HTERT RPE-1 (cell line): ENCODE measurements around the gene PLEKHM2.
"Not testable (repeated sequence)": the region's sequence is repeated elsewhere in the genome, so short reads cannot be mapped to it uniquely, and the experiment has no call there.

Experiments
- in situ Hi-C: fragments of 300-500 bp; cut with MboI; formaldehyde crosslinking; loops from 4 replicates; pipeline ENCODE4 v1.14.3; 2020; ENCODE audit warnings: low sequenced_read_pairs

The PLEKHM2 gene, protein sequence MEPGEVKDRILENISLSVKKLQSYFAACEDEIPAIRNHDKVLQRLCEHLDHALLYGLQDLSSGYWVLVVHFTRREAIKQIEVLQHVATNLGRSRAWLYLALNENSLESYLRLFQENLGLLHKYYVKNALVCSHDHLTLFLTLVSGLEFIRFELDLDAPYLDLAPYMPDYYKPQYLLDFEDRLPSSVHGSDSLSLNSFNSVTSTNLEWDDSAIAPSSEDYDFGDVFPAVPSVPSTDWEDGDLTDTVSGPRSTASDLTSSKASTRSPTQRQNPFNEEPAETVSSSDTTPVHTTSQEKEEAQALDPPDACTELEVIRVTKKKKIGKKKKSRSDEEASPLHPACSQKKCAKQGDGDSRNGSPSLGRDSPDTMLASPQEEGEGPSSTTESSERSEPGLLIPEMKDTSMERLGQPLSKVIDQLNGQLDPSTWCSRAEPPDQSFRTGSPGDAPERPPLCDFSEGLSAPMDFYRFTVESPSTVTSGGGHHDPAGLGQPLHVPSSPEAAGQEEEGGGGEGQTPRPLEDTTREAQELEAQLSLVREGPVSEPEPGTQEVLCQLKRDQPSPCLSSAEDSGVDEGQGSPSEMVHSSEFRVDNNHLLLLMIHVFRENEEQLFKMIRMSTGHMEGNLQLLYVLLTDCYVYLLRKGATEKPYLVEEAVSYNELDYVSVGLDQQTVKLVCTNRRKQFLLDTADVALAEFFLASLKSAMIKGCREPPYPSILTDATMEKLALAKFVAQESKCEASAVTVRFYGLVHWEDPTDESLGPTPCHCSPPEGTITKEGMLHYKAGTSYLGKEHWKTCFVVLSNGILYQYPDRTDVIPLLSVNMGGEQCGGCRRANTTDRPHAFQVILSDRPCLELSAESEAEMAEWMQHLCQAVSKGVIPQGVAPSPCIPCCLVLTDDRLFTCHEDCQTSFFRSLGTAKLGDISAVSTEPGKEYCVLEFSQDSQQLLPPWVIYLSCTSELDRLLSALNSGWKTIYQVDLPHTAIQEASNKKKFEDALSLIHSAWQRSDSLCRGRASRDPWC

DNA sequence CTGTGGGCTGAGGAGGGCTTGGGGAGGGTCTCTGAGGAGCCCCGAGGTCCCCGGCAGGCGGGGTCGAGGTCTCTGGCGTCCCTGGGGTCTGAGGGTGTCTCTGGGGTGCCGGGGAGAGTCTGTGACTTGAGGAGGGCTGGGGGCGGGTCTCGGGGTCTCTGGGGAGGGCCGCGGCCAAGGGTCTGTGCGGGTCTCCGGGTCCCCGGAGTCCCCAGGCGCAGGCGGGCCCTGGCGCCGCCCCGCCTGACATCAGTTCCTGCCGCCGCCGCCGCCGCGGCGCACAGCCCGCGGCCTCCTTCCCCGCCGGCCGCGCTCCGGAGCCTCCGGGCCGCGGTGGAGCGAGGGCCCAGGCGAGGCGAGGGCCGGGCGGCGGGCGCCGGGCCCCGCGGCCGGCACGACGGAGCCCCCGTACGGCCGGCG is at the start of gene PLEKHM2:
TSS of gene PLEKHM2 (plus strand) at position 279 of the 420 bp plus-strand sequence. CDS start 239 bp downstream, outside the sequence.
- in situ Hi-C loops, result no loop called here

DNA sequence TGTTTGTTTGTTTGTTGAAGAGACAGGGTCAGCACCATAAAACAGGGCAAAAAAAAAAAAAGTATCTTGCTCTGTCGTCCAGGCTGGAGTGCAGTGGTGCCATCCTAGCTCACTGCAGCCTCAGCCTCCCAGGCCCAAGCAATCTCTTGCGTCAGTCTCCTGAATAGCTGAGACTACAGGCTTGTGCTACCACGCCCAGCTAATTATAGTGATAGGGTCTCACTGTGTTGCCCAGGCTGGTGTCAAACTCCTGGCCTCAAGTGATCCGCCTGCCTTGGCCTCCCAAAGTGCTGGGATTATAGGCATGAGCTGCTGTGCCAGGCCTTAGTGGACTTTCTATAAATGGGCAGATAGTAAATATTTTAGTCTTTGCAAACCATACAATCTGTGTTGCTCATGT is 47.7 kb upstream of the PLEKHM2 start:
- in situ Hi-C loops, result no loop called here

DNA sequence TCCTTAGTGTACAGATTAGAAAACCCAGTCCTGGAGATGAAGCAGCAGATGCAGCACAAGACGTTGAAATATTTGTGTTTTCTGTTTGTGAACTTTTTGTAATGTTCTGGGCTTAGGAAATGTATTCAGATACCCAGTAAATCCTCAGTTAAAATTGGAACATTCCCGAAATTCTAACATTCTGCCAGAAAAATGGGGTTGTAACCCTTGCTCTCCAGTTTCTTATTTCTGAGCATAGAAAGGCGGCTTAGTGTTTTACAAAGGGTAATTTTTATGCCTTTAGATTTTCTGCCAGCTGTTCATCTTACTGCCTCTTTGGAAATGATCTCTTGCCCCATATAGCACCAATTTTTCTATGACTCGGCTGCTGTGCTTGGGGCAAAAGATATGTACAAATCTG is 46.3 kb upstream of the PLEKHM2 start:
- in situ Hi-C loops, result no loop called here

DNA sequence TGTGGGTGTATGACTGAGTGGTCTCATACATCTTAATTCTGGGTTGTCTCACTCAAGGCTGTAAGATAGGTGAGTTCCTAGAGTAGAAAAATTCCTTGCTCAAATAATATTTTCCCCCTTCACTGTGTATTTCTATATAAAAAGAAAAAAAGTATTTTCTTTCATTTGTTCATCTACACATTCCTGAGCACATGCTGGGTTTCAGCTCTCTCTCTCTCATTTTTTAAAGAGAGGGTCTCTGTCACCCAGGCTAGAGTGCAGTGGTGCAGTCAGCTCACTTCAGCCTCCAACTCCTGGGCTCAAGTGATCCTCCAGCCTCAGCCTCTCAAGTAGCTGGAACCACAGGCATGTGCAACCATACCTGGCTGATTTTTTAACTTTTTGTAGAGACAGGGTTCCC is 44.9 kb upstream of the PLEKHM2 start:
- in situ Hi-C loops, result no loop called here

DNA sequence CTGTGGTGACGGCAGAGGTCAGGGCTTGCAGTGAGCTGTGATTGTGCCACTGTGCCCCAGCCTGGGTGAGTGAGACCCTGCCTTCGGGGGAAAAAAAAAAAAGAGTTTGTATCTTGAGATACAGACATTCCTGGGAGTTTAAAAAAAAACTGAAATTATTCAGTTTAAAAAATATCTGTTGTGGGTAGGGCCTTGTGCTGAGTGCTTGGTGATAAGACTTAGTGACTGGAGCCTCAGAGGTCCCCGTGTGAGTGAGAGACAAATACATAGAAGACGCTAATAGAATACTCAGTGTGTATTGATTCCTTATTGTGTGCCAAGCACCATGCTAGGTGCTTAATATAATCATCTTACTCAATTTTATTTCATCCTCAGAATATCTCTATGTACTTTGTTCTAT is 44.2 kb upstream of the PLEKHM2 start:
- in situ Hi-C loops, result no loop called here

DNA sequence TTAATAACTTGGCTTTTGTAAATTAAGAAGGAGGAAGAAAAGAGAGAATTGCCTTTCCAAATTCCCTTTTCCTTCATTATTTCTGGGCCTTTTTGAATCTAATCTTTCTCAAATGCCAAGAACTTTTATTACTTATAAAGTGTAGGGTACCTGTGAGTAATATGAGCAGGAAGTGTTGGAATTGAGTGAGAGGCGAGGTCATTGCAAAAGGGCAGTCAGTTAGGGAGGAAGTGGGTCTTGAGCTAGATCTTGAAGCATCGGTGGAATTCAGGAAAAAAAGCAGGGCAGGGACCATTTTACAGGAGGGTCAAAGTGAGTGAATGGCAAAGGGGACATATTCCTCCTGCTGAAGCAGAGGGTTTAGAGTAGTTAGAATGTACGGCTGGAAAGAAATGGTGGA is 43.5 kb upstream of the PLEKHM2 start:
- in situ Hi-C loops, result no loop called here

DNA sequence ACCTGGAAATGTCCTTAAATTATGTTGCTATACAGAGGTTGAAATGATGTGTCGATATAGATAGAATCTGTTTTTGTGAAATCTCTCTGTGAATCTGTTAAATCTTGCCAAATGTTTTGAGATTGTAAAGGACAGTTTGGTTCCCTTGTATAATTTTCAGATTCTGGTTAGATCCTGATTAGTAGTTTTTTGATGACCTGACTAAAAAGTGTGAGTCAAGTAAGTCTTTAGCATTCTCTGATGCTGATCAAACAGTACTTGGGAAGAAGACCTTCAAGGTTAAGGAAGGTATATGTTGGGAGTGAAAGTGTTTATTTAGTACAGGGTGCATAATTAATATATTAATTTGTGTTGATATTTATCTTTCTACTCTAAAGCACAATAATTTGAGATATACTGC is 34.2 kb upstream of the PLEKHM2 start:
- in situ Hi-C loops, result no loop called here

DNA sequence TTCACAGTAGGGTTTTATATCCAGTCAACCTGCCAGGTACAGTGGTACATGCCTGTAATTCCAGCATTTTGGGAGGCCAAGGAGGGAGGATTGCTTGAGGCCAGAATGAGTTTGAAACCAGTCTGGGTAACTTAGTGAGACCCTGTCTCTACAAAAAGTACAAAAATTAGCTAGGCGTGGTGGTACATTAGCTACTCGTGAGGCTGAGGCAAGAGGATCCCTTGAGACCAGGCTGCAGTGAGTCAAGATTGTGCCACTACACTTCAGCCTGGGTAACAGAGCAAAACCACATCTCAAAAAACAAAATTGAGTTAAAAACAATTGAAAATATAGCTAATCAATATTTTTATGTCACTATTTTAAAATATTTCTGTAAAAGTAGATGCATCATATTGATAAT is 33.7 kb upstream of the PLEKHM2 start:
- in situ Hi-C loops, result no loop called here

DNA sequence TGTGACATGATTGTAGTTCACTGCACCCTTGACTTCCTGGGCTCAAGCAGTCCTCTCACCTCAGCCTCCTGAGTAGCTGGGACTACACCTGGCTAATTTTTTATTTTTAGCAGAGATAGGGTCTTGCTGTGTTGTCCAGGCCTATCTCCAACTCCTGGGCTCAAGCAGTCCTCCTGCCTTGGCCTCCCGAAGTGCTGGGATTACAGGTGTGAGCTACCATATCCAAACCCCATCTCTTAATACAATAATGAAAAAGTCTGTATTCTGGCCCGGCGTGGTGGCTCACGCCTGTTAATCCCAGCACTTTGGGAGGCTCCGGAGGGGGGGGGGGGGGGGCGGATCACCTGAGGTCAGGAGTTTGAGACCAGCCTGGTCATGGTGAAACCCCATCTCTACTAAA is 32.0 kb upstream of the PLEKHM2 start:
- in situ Hi-C loops, result not testable (repeated sequence)

DNA sequence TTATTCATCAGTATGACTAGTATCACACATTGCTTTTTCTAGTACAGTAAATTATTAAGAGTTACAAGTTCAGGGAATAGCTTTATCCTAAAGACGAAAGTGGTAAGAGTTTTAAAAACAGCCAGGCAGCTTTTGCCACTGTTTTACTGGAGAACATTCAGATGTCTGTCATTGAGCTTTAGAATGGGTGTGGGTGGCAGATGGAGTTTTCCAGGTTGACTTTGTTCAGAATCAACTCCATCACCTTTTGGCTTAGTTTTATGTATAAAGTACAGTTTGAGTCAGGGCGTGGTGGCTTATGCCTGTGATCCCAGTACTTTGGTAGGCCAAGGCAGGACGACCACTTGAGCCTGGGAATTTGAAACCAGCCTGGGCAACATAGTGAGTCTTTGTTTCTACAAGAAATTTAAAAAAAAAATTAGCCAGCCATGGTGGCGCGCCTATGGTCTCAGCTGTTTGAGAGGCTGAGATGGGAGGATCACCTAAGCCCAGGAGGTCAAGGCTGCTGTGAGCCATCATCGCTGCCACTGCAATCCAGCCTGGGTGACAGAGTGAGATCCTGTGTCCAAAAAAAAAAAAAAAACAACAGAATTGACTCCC is 29.9 kb upstream of the PLEKHM2 start:
- in situ Hi-C loops, result no loop called here

DNA sequence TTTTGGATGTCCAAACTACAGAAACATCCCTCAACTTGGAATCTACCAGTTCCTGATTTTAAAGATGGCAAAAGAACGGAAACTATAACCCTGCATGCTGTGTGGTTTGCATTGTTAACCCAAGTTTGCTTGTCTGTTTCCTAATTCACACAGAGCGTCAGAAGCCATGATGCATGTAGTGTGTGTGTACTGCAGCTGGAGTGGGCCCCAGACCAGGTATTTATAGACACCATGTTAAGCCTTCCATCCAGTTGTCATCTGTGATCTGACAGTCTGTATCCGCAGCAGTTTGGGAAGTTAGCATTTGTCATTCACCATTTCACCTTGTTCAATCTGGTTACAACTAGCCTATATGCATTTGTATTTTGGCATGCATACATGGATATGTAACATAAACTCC is 27.7 kb upstream of the PLEKHM2 start:
- in situ Hi-C loops, result no loop called here

DNA sequence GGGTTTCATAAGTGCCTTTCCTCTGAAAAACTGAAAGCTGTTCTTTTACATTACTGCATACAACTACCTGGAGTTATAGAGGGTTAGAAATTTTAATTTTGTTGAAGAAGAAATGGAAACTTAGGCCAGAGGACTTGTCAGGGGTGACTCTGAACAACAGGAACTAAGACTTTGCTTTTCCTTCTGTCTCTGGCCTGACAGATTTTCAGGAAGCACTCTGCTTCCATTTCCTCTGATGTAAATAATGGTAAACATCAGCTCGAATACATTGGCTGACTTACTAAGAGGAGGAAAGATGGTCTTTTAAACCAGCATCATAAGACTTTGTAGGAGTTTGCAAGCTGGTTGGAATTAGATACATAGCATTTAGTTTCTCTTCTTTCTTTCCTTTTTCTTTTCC is 27.1 kb upstream of the PLEKHM2 start:
- in situ Hi-C loops, result no loop called here

DNA sequence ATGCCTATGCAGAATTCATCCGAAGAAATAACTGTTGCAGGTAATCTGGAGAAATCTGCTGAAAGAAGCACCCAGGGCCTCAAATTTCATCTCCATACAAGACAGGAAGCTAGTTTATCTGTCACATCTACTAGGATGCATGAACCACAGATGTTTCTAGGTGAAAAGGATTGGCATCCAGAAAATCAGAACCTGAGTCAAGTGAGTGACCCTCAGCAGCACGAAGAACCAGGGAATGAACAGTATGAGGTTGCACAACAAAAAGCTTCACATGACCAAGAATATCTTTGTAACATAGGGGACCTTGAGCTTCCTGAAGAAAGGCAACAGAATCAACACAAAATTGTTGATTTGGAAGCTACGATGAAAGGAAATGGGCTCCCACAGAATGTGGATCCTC is 24.0 kb upstream of the PLEKHM2 start:
- in situ Hi-C loops, result no loop called here

DNA sequence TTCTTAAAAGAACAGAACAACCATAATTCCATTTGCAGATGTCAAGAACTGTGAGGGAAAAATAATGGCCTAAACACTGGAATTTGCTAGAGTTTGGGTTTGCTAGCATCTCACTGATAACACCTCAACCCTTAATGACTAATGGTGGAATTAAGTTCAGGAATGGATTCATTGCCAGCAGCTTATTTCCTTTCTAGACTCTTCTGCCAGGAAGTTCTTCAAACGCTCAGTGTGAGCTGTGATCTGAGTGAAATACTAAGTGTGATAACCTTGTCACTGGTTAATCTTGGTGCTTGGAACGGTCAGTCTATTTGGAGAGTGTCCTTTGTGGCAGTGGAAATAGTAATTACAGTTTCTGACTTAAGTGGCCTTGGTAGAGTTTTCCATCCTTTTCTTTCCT is 21.6 kb upstream of the PLEKHM2 start:
- in situ Hi-C loops, result no loop called here

DNA sequence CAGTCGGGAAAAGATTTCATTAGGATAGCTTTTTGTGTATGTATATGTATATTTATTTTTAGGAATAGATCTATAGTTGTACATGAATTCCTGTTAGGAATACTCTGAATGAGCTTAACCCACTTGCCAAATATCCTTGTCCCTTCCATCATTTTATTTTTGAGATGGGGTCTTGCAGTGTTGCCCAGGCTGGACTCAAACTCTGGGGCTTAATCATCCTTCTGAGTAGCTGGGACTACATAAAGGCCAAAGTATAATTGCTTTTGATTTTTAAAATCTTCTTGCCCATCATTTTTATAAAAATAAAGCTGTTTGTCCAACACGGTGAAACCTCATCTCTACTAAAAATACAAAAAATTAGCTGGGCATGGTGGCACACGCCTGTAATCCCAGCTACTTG is 20.2 kb upstream of the PLEKHM2 start:
- in situ Hi-C loops, result no loop called here

DNA sequence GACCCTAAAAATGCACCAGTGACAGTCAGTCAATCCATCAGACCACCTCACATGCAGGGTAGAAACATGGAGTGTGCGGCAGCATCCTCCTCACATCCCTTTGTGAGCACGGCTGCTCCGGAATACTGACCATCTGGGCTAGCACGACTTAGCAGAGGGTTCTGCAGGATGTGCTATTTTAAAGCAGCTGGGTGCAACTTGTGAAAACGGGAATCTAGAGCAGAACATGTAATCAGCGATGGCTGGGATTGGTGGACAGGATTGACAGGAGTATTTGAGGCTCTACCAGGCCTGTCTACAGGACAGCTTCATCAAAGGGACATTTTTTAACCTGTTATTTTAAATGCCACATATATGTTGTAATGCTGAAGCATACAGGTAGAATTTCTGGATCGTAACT is 16.8 kb upstream of the PLEKHM2 start:
- in situ Hi-C loops, result no loop called here

DNA sequence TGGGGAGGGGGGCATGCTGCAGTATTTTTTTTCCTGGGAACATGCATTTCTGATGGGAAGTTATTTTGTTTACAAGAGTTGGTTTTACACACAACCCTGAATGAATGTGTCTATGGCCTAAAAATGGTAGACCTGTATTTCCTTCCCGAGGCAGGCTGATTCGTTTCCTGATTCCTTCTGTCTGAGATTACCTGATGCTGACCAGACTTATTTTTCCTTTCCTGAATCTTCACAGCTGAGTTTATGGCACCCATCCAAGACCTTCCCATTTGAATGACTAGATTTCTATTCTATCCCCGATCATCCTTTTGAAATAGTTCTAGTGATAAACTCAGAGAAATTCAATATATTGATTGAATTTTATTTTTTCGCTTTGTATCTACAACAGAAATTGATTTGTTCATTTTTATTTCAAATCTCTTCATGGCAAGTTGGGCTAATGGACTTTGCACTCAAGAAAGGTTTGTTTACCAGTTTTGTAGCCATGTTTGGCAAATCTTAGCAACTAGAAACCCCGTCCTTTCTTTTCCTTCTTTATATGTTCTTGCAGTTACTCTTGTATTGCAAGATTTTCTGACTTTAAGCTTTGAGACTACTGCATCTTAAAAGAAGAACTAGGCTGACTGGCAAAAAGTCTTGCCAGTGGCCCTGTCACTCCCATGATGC is 15.9 kb upstream of the PLEKHM2 start:
- in situ Hi-C loops, result no loop called here

DNA sequence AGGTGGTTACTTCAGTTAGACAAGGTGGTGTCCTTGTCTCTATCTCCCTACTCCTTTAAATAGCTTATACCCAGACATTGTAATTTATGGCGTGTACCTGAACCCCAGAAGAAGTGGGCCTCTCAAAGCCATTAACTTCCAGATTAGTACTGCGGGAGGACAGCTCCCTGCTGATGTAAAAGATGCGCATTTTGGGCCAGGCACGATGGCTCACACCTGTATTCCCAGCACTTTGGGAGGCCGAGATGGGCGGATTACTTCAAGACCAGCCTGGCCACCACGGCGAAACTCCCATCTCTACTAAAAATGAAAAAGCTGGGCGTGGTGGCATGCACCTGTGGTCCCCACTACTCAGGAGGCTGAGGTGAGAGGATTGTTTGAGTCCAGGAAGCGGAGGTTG is 15.0 kb upstream of the PLEKHM2 start:
- in situ Hi-C loops, result no loop called here

DNA sequence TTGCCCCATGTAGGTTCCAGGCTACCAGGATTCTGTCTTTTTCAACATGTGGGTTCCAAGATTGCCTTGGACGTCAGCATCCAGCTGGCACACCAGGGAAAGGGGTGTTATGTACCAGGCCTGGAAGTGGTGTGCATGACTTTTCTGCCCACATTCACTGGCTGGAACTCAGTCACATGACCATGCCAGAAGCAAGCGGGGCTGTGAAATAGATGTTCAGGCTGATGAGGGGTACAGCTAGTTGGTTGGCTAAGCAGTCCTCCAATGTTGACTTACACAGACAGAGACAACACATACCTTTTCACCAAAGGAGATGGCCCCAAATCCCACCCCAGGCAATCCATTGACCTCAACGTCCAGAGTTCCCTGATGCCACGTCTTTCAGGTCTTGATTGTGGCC is 14.3 kb upstream of the PLEKHM2 start:
- in situ Hi-C loops, result no loop called here

DNA sequence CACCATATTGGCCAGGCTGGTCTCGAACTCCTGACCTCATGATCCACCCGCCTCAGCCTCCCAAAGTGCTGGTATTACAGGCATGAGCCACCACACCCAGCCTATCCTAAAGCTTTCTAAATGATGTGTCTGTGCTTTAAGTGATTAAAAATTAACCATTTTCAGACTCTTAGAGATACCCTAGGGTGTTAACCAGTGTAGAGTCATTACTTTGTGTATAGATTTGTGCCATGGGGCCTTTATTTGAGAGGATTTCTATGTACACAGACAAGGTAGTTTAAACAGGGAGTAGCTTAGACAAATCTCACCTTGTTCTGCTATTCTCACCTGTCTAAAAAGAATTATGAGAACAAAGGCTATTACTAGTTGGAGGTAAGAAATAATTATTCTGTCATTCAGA is 12.7 kb upstream of the PLEKHM2 start:
- in situ Hi-C loops, result no loop called here
